T-helper 2 cell treated with Interferon-gamma antibody and Interleukin-4, amounts not matched to agents 5 μg/mL and 100 μg/mL, for 36 hours (primary cell): ENCODE data around the gene LYSMD1.

Experiments
- DNase-seq: peaks from one replicate; pipeline ENCODE4 v3.0.0; 2021; ENCODE audit warnings: low spot score
- H3K27ac Mint-ChIP-seq: one replicate; pipeline ENCODE4 v1.8.0; 2021; ENCODE audit warnings: mild to moderate bottlenecking, mixed read lengths
- H3K27me3 Mint-ChIP-seq: one replicate; pipeline ENCODE4 v1.8.0; 2021; ENCODE audit warnings: low read depth, mixed read lengths
- H3K36me3 Mint-ChIP-seq: one replicate; pipeline ENCODE4 v1.8.0; 2021; ENCODE audit warnings: low read depth, mixed read lengths
- H3K4me1 Mint-ChIP-seq: one replicate; pipeline ENCODE4 v1.8.0; 2021; ENCODE audit warnings: low read depth, mixed read lengths
- H3K4me3 Mint-ChIP-seq: one replicate; pipeline ENCODE4 v1.8.0; 2022; ENCODE audit warnings: mild to moderate bottlenecking, moderate library complexity, mixed read lengths
- H3K9me3 Mint-ChIP-seq: one replicate; pipeline ENCODE4 v1.8.0; 2021; ENCODE audit warnings: mixed read lengths

LYSMD1 gene

GRCh38 chr1:151158751-151159251 lies 6.9 kb downstream of the LYSMD1 start:
- H3K27me3 Mint-ChIP-seq = no peaks in the 10 kb centered on the region
- H3K27ac Mint-ChIP-seq = peak overlapping the region; percentile 95
- peaks cover 43% of the 10 kb centered on the region for H3K36me3 Mint-ChIP-seq
- peak; percentile 20 for DNase-seq
- no peaks in the 10 kb centered on the region for H3K9me3 Mint-ChIP-seq
- H3K4me3 Mint-ChIP-seq = peak overlapping the region; percentile 98
- peaks cover 45% of the 10 kb centered on the region for H3K4me1 Mint-ChIP-seq

- DNase-seq = peak; percentile 74
Measured at GRCh38 chr1:151158326-151158725, 7.4 kb downstream of the LYSMD1 start.

GRCh38 chr1:151157067-151157531 lies 8.6 kb downstream of the LYSMD1 start:
- DNase-seq = peak; percentile 76
- Mint-ChIP-seq H3K36me3 (peaks cover 37% of the 10 kb centered on the region), H3K27me3 (no peaks in the 10 kb centered on the region), H3K4me3 (peak overlapping the region; percentile 98), H3K4me1 (peaks cover 40% of the 10 kb centered on the region), H3K9me3 (no peaks in the 10 kb centered on the region), H3K27ac (peak overlapping the region; percentile 95)

More at GRCh38 chr1:151158326-151158725, 7.4 kb downstream of the LYSMD1 start:
- Mint-ChIP-seq H3K36me3 (peaks cover 43% of the 10 kb centered on the region), H3K4me3 (peak overlapping the region; percentile 98), H3K9me3 (no peaks in the 10 kb centered on the region), H3K27me3 (no peaks in the 10 kb centered on the region), H3K4me1 (peaks cover 45% of the 10 kb centered on the region), H3K27ac (peak overlapping the region; percentile 95)

- H3K4me3 Mint-ChIP-seq = peak within 1 kb of the TSS; percentile 98
- H3K27ac Mint-ChIP-seq = peak within 1 kb of the TSS; percentile 95
- peak; percentile 79 for DNase-seq
- peaks cover 36% of the 10 kb centered on the region for H3K4me1 Mint-ChIP-seq
- H3K36me3 Mint-ChIP-seq = peaks cover 37% of the 10 kb centered on the region
- no peaks in the 10 kb centered on the region for H3K9me3 Mint-ChIP-seq
- no peaks in the 10 kb centered on the region for H3K27me3 Mint-ChIP-seq
Measured at GRCh38 chr1:151156515-151156819, 9.2 kb downstream of the LYSMD1 start, which contains the start of gene TNFAIP8L2. Gene TNFAIP8L2, plus strand, starts transcription at chr1:151156649. Its CDS starts 2,049 bp downstream, at chr1:151158698.

- peak overlapping the region; percentile 95 for H3K4me3 Mint-ChIP-seq
- peaks cover 29% of the 10 kb centered on the region for H3K27me3 Mint-ChIP-seq
- peaks cover 20% of the 10 kb centered on the region for H3K4me1 Mint-ChIP-seq
- DNase-seq = no peak
- no peak overlapping the region for H3K27ac Mint-ChIP-seq
- H3K9me3 Mint-ChIP-seq = no peaks in the 10 kb centered on the region
- no peaks in the 10 kb centered on the region for H3K36me3 Mint-ChIP-seq
Measured at GRCh38 chr1:151147665-151148064, 18.0 kb downstream of the LYSMD1 start.

GRCh38 chr1:151147132-151147503 lies 18.6 kb downstream of the LYSMD1 start:
- H3K4me1 Mint-ChIP-seq = peaks cover 20% of the 10 kb centered on the region
- H3K9me3 Mint-ChIP-seq = no peaks in the 10 kb centered on the region
- H3K27ac Mint-ChIP-seq = peak overlapping the region; percentile 62
- DNase-seq = no peak
- no peaks in the 10 kb centered on the region for H3K36me3 Mint-ChIP-seq
- H3K27me3 Mint-ChIP-seq = peaks cover 29% of the 10 kb centered on the region
- H3K4me3 Mint-ChIP-seq = peak overlapping the region; percentile 95

- H3K4me1 Mint-ChIP-seq = peaks cover 18% of the 10 kb centered on the region
- peak within 1 kb of the TSS; percentile 62 for H3K27ac Mint-ChIP-seq
- H3K36me3 Mint-ChIP-seq = no peaks in the 10 kb centered on the region
- no peaks in the 10 kb centered on the region for H3K9me3 Mint-ChIP-seq
- peak; percentile 92 for DNase-seq
- peak within 1 kb of the TSS; percentile 95 for H3K4me3 Mint-ChIP-seq
- H3K27me3 Mint-ChIP-seq = peaks cover 29% of the 10 kb centered on the region
Measured at GRCh38 chr1:151146412-151147131, 19.1 kb downstream of the LYSMD1 start, which contains the start of gene SEMA6C. Gene SEMA6C, minus strand, starts transcription at chr1:151146631. Its CDS starts 4,010 bp downstream, at chr1:151142621.

- H3K36me3 Mint-ChIP-seq = no peaks in the 10 kb centered on the region
- H3K9me3 Mint-ChIP-seq = no peaks in the 10 kb centered on the region
- peaks cover 29% of the 10 kb centered on the region for H3K27me3 Mint-ChIP-seq
- no peak overlapping the region for H3K27ac Mint-ChIP-seq
- peak overlapping the region; percentile 95 for H3K4me3 Mint-ChIP-seq
- DNase-seq = no peak
- peaks cover 18% of the 10 kb centered on the region for H3K4me1 Mint-ChIP-seq
Measured at GRCh38 chr1:151146072-151146411, 19.7 kb downstream of the LYSMD1 start.

- peaks cover 28% of the 10 kb centered on the region for H3K27me3 Mint-ChIP-seq
- DNase-seq = no peak
- H3K4me1 Mint-ChIP-seq = peaks cover 18% of the 10 kb centered on the region
- no peaks in the 10 kb centered on the region for H3K36me3 Mint-ChIP-seq
- no peak overlapping the region for H3K27ac Mint-ChIP-seq
- no peaks in the 10 kb centered on the region for H3K9me3 Mint-ChIP-seq
- H3K4me3 Mint-ChIP-seq = peak overlapping the region; percentile 95
Measured at GRCh38 chr1:151145304-151146071, 20.2 kb downstream of the LYSMD1 start.

- Mint-ChIP-seq H3K27me3 (peaks cover 25% of the 10 kb centered on the region), H3K27ac (no peak overlapping the region), H3K36me3 (no peaks in the 10 kb centered on the region), H3K4me3 (no peak overlapping the region), H3K4me1 (peaks cover 18% of the 10 kb centered on the region), H3K9me3 (no peaks in the 10 kb centered on the region)
- DNase-seq = no peak
Measured at GRCh38 chr1:151144474-151145303, 21.0 kb downstream of the LYSMD1 start.

- Mint-ChIP-seq H3K36me3 (no peaks in the 10 kb centered on the region), H3K4me3 (no peak overlapping the region), H3K27me3 (peaks cover 25% of the 10 kb centered on the region), H3K27ac (no peak overlapping the region), H3K9me3 (no peaks in the 10 kb centered on the region), H3K4me1 (peaks cover 18% of the 10 kb centered on the region)
- DNase-seq = no peak
Measured at GRCh38 chr1:151143986-151144385, 21.7 kb downstream of the LYSMD1 start.

- Mint-ChIP-seq H3K27me3 (peaks cover 20% of the 10 kb centered on the region), H3K4me1 (peaks cover 18% of the 10 kb centered on the region)
- no peak for DNase-seq
Measured at GRCh38 chr1:151143057-151143435, 22.7 kb downstream of the LYSMD1 start.

GRCh38 chr1:151142411-151143056 lies 23.2 kb downstream of the LYSMD1 start:
- H3K27me3 Mint-ChIP-seq = peaks cover 17% of the 10 kb centered on the region
- no peak overlapping the region for H3K27ac Mint-ChIP-seq
- no peak for DNase-seq
- no peaks in the 10 kb centered on the region for H3K9me3 Mint-ChIP-seq
- H3K4me3 Mint-ChIP-seq = no peak overlapping the region
- H3K36me3 Mint-ChIP-seq = no peaks in the 10 kb centered on the region
- peaks cover 17% of the 10 kb centered on the region for H3K4me1 Mint-ChIP-seq

More at GRCh38 chr1:151143057-151143435, 22.7 kb downstream of the LYSMD1 start:
- no peaks in the 10 kb centered on the region for H3K36me3 Mint-ChIP-seq
- no peak overlapping the region for H3K4me3 Mint-ChIP-seq
- H3K27ac Mint-ChIP-seq = no peak overlapping the region
- no peaks in the 10 kb centered on the region for H3K9me3 Mint-ChIP-seq
